Measurements from ENCODE around the gene GPR161.

GPR161 gene

GRCh38 chr1:168082008-168082876 lies 54.5 kb downstream of the GPR161 start:
- WGBS (ENCODE audit: extremely low coverage, insufficient coverage, insufficient read length), result no CpG with 5 or more reads among the region's 8 CpGs
- Histone ChIP-seq H3K36me3 (ENCODE audit: control insufficient read depth in 1 of 2, insufficient read depth in 2 of 2, low read length in 2 of 2) (peaks cover 4 to 20% of the 10 kb centered on the region in 2 experiments), H4K8ac (ENCODE audit: low read depth, low read length) (no peak overlapping the region), H3K27ac (ENCODE audit: low read depth, low read length) (no peak overlapping the region), H2BK120ac (ENCODE audit: insufficient read depth, low read length, poor library complexity) (no peak overlapping the region), H3K23ac (ENCODE audit: low read length) (no peak overlapping the region), H3K79me2 (ENCODE audit: control insufficient read depth, insufficient read depth, low read length, poor library complexity) (no peaks in the 10 kb centered on the region), H2BK5ac (ENCODE audit: low read depth, low read length, poor library complexity) (no peak overlapping the region), H4K12ac (ENCODE audit: low read depth, low read length) (no peak overlapping the region), H3K4me1 (ENCODE audit: control insufficient read depth in 1 of 2, insufficient read depth in 2 of 2, low read length in 2 of 2) (peaks cover 0 to 7% of the 10 kb centered on the region in 2 experiments), H3K79me1 (ENCODE audit: low read length) (no peaks in the 10 kb centered on the region), H2AFZ (ENCODE audit: insufficient read depth, low read length, poor library complexity) (no peak overlapping the region), H3K9me3 (ENCODE audit: insufficient read depth, low read depth, low read length) (peaks cover 3% of the 10 kb centered on the region), H4K91ac (ENCODE audit: low read depth, low read length) (no peak overlapping the region), H3K4me2 (ENCODE audit: low read length) (no peak overlapping the region), H3K9ac (ENCODE audit: low read length) (no peak overlapping the region), H3K14ac (ENCODE audit: low read length) (no peak overlapping the region), H3K4ac (ENCODE audit: low read depth, low read length) (no peak overlapping the region), H3K27me3 (ENCODE audit: insufficient read depth, low read length) (no peaks in the 10 kb centered on the region), H3K4me3 (ENCODE audit: low read depth, low read length) (peak overlapping the region; percentile 7), H2AK5ac (ENCODE audit: low read length) (no peak overlapping the region), H2BK12ac (ENCODE audit: low read length) (no peak overlapping the region), H3K18ac (ENCODE audit: low read length) (no peak overlapping the region)
- peak; percentile 84 to 92 for DNase-seq

DNA sequence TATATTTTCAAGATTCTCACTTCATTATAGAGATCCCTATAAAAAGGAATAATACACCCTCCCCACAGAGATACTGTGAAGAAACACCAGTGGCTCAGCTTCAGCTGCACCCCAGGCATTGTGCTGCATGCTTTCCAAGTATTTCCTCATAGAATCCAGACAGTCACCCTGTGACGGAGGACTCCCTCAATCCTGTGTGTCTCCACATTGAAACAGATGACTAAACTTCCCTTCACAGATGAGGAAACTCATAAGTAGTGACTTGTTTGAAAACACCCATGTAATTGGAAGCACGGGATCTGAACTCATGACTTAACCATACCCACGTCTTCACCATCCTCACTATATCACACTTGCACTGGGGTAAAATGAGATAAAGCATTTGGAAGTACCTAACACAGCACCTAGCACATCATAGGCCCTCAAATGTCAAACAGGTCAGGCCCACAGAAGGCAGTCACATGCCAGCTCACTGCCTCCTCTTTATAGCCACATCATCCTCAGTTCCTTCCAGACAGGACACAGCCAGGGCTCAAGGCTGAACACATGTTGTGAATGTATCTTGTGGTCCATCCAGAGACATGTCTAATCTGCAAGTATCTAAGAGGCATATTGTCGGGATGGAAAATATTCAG lies 55.2 kb downstream of the GPR161 start:
- Histone ChIP-seq H3K9me3 (ENCODE audit: insufficient read depth, low read depth, low read length) (no peaks in the 10 kb centered on the region), H3K27ac (ENCODE audit: low read depth, low read length) (no peak overlapping the region), H4K12ac (ENCODE audit: low read depth, low read length) (no peak overlapping the region), H3K4me1 (ENCODE audit: control insufficient read depth in 1 of 2, insufficient read depth in 2 of 2, low read length in 2 of 2) (peaks cover 0 to 7% of the 10 kb centered on the region in 2 experiments), H3K4me3 (ENCODE audit: low read depth, low read length) (no peak overlapping the region), H3K36me3 (ENCODE audit: control insufficient read depth in 1 of 2, insufficient read depth in 2 of 2, low read length in 2 of 2) (peaks cover 7 to 24% of the 10 kb centered on the region in 2 experiments), H3K14ac (ENCODE audit: low read length) (no peak overlapping the region), H3K23ac (ENCODE audit: low read length) (no peak overlapping the region), H3K79me2 (ENCODE audit: control insufficient read depth, insufficient read depth, low read length, poor library complexity) (no peaks in the 10 kb centered on the region), H3K4me2 (ENCODE audit: low read length) (no peak overlapping the region), H3K18ac (ENCODE audit: low read length) (no peak overlapping the region), H2BK5ac (ENCODE audit: low read depth, low read length, poor library complexity) (no peak overlapping the region), H4K91ac (ENCODE audit: low read depth, low read length) (no peak overlapping the region), H4K8ac (ENCODE audit: low read depth, low read length) (no peak overlapping the region), H2AFZ (ENCODE audit: insufficient read depth, low read length, poor library complexity) (no peak overlapping the region), H3K79me1 (ENCODE audit: low read length) (no peaks in the 10 kb centered on the region), H3K9ac (ENCODE audit: low read length) (no peak overlapping the region), H3K27me3 (ENCODE audit: insufficient read depth, low read length) (no peaks in the 10 kb centered on the region), H2BK12ac (ENCODE audit: low read length) (no peak overlapping the region), H2BK120ac (ENCODE audit: insufficient read depth, low read length, poor library complexity) (no peak overlapping the region), H3K4ac (ENCODE audit: low read depth, low read length) (no peak overlapping the region), H2AK5ac (ENCODE audit: low read length) (no peak overlapping the region)
- peak; percentile 17 to 47 for DNase-seq
- no CpG with 5 or more reads among the region's 4 CpGs for WGBS (ENCODE audit: extremely low coverage, insufficient coverage, insufficient read length)

DNA sequence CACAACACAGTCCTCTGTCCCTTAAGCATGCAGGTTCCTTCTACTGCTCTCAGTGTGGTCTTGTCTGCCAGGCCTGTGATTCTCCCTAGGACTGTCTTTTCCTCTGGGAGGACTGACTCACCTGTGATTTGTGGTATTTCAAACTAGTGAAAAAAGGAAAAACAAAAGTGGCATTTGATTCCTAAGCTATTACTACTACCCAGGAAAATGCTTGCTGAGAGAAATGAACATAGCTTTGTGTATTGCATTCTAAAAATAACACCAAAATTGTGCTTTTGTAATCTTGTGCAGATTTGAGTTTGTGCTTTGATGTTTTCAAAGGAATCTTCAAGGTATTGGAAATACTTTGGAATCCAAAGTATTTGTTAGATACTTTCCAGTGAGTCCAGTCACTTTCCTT lies 57.0 kb downstream of the GPR161 start:
- Histone ChIP-seq H3K9me3 (ENCODE audit: insufficient read depth, low read depth, low read length) (no peaks in the 10 kb centered on the region), H3K79me1 (ENCODE audit: low read length) (no peaks in the 10 kb centered on the region), H3K4ac (ENCODE audit: low read depth, low read length) (no peak overlapping the region), H3K14ac (ENCODE audit: low read length) (no peak overlapping the region), H3K9ac (ENCODE audit: low read length) (no peak overlapping the region), H2AFZ (ENCODE audit: insufficient read depth, low read length, poor library complexity) (no peak overlapping the region), H2BK120ac (ENCODE audit: insufficient read depth, low read length, poor library complexity) (no peak overlapping the region), H4K91ac (ENCODE audit: low read depth, low read length) (no peak overlapping the region), H2BK5ac (ENCODE audit: low read depth, low read length, poor library complexity) (no peak overlapping the region), H2BK12ac (ENCODE audit: low read length) (no peak overlapping the region), H3K18ac (ENCODE audit: low read length) (no peak overlapping the region), H3K4me1 (ENCODE audit: control insufficient read depth in 1 of 2, insufficient read depth in 2 of 2, low read length in 2 of 2) (peaks cover 0 to 7% of the 10 kb centered on the region in 2 experiments), H3K79me2 (ENCODE audit: control insufficient read depth, insufficient read depth, low read length, poor library complexity) (no peaks in the 10 kb centered on the region), H3K27me3 (ENCODE audit: insufficient read depth, low read length) (no peaks in the 10 kb centered on the region), H3K27ac (ENCODE audit: low read depth, low read length) (no peak overlapping the region), H3K4me2 (ENCODE audit: low read length) (no peak overlapping the region), H3K4me3 (ENCODE audit: low read depth, low read length) (no peak overlapping the region), H3K36me3 (ENCODE audit: control insufficient read depth in 1 of 2, insufficient read depth in 2 of 2, low read length in 2 of 2) (peaks cover 6 to 31% of the 10 kb centered on the region in 2 experiments), H4K12ac (ENCODE audit: low read depth, low read length) (no peak overlapping the region), H2AK5ac (ENCODE audit: low read length) (no peak overlapping the region), H4K8ac (ENCODE audit: low read depth, low read length) (no peak overlapping the region), H3K23ac (ENCODE audit: low read length) (no peak overlapping the region)
- DNase-seq, result peak; percentile 40 to 92

DNA sequence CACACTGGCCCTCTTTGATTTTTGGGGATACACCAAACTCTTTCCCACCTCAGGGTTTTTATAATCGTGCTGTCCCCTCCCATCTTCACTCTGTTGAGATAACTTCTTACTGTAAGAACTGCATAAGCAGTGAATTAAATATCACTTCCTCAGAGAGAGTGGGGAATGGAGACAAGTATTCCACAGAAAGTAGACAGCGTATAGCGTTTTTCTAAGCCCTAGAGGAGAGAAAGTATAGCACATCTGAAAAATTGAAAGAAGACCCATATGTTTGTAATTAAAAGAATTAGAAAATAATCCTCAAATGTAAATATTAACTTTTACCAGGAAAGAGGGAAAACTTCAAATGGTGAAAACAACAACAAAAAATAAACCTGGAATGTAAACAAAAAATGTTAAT lies 67.3 kb downstream of the GPR161 start:
- DNase-seq, result no peak
- no peak overlapping the region for H3K23ac ChIP-seq (ENCODE audit: low read length)
- H3K14ac ChIP-seq (ENCODE audit: low read length), result no peak overlapping the region
- H3K79me2 ChIP-seq (ENCODE audit: control insufficient read depth, insufficient read depth, low read length, poor library complexity), result no peaks in the 10 kb centered on the region
- no CpG with 5 or more reads among the region's 3 CpGs for WGBS (ENCODE audit: extremely low coverage, insufficient coverage, insufficient read length)
- H4K8ac ChIP-seq (ENCODE audit: low read depth, low read length), result no peak overlapping the region
- H3K4me3 ChIP-seq (ENCODE audit: low read depth, low read length), result no peak overlapping the region
- no peak overlapping the region for H3K4ac ChIP-seq (ENCODE audit: low read depth, low read length)
- no peak overlapping the region for H2AFZ ChIP-seq (ENCODE audit: insufficient read depth, low read length, poor library complexity)
- no peaks in the 10 kb centered on the region for H3K27me3 ChIP-seq (ENCODE audit: insufficient read depth, low read length)
- no peak overlapping the region for H3K18ac ChIP-seq (ENCODE audit: low read length)
- H3K9ac ChIP-seq (ENCODE audit: low read length), result no peak overlapping the region
- H3K79me1 ChIP-seq (ENCODE audit: low read length), result no peaks in the 10 kb centered on the region
- H2AK5ac ChIP-seq (ENCODE audit: low read length), result no peak overlapping the region
- no peak overlapping the region for H4K91ac ChIP-seq (ENCODE audit: low read depth, low read length)
- H4K12ac ChIP-seq (ENCODE audit: low read depth, low read length), result no peak overlapping the region
- H3K27ac ChIP-seq (ENCODE audit: low read depth, low read length), result no peak overlapping the region
- no peak overlapping the region for H2BK120ac ChIP-seq (ENCODE audit: insufficient read depth, low read length, poor library complexity)
- H2BK12ac ChIP-seq (ENCODE audit: low read length), result no peak overlapping the region
- no peaks in the 10 kb centered on the region for H3K9me3 ChIP-seq (ENCODE audit: insufficient read depth, low read depth, low read length)
- H3K36me3 ChIP-seq (ENCODE audit: control insufficient read depth in 1 of 2, insufficient read depth in 2 of 2, low read length in 2 of 2), result peaks cover 8 to 17% of the 10 kb centered on the region in 2 experiments
- no peak overlapping the region for H3K4me2 ChIP-seq (ENCODE audit: low read length)
- no peak overlapping the region for H2BK5ac ChIP-seq (ENCODE audit: low read depth, low read length, poor library complexity)
- no peaks in the 10 kb centered on the region for H3K4me1 ChIP-seq (ENCODE audit: control insufficient read depth in 1 of 2, insufficient read depth in 2 of 2, low read length in 2 of 2)

All from trophoblast cell (in vitro differentiated cells and primary cell).